ENCODE results near the gene GCH1.

- TF ChIP-seq, protein P1, sequence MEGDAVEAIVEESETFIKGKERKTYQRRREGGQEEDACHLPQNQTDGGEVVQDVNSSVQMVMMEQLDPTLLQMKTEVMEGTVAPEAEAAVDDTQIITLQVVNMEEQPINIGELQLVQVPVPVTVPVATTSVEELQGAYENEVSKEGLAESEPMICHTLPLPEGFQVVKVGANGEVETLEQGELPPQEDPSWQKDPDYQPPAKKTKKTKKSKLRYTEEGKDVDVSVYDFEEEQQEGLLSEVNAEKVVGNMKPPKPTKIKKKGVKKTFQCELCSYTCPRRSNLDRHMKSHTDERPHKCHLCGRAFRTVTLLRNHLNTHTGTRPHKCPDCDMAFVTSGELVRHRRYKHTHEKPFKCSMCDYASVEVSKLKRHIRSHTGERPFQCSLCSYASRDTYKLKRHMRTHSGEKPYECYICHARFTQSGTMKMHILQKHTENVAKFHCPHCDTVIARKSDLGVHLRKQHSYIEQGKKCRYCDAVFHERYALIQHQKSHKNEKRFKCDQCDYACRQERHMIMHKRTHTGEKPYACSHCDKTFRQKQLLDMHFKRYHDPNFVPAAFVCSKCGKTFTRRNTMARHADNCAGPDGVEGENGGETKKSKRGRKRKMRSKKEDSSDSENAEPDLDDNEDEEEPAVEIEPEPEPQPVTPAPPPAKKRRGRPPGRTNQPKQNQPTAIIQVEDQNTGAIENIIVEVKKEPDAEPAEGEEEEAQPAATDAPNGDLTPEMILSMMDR (IDR thresholded peaks at IDR 0.05): no peak
- TF ChIP-seq POLR2A (IDR thresholded peaks at IDR 0.05): no peak
Observed at GRCh38 chr14:54809767-54810166, 92.9 kb downstream of the GCH1 start.

All from lower leg skin (tissue), 3 donors.